IMR-90 (cell line): ENCODE data around the gene ATF5. TPM values are rescaled to one million over a fixed set of nuclear protein-coding genes. Genes with fewer than 3 reads are reported as not detected.
A peak's percentile ranks its signal among the peaks of the same experiment; 100 is the strongest.

Experiments used
- ATAC-seq: fragments of 200-7000 bp; cut with Tn5 transposase; 2 replicates; pipeline ENCODE4 v1.9.1; 2020; ENCODE audit warnings: low read depth, mild to moderate bottlenecking, moderate library complexity
- BruUV-seq: library from RNA; stranded (reverse); fragments of 400-500 nt; replicated peaks from 2 replicates; lab custom pipeline; 2021; lab: Mats Ljungman, UMichigan
- CTCF ChIA-PET: fragments of 300-600 bp; formaldehyde crosslinking; extraction: SDS; loops from one replicate; lab custom pipeline; 2021; ENCODE audit warnings: antibody characterized with exemption; lab: Yijun Ruan, JAX
- POLR2A ChIA-PET: fragments of 300-600 bp; sonication (Branson Sonifier 250); formaldehyde crosslinking; loops from one replicate; lab custom pipeline; 2022; ENCODE audit warnings: antibody characterized with exemption; ENCODE audit not compliant: unreplicated experiment; lab: Charles Lee
- DNase-seq: peaks from one replicate; pipeline ENCODE4 v3.0.0; 2013
- H2AFZ ChIP-seq: replicated peaks from 2 replicates; pipeline ENCODE3; 2013; ENCODE audit warnings: low read length, mild to moderate bottlenecking; ENCODE audit not compliant: poor library complexity
- H2AK5ac ChIP-seq: 2 replicates; pipeline ENCODE4 v1.6.1; 2013; ENCODE audit warnings: low read depth, low read length, inconsistent platforms
- H2AK9ac ChIP-seq: replicated peaks from 2 replicates; pipeline ENCODE3; 2013; ENCODE audit warnings: mild to moderate bottlenecking, low read depth, low read length, moderate library complexity; ENCODE audit not compliant: poor library complexity
- H2BK120ac ChIP-seq: 2 replicates; pipeline ENCODE4 v1.6.1; 2013; ENCODE audit warnings: low read depth, low read length, inconsistent platforms
- H2BK15ac ChIP-seq: 3 replicates; pipeline ENCODE4 v1.6.1; 2013; ENCODE audit warnings: low read depth, low read length, inconsistent platforms
- H2BK20ac ChIP-seq: 2 replicates; pipeline ENCODE4 v1.6.1; 2013; ENCODE audit warnings: low read depth, mild to moderate bottlenecking, inconsistent platforms, low read length, moderate library complexity
- H2BK5ac ChIP-seq: 2 replicates; pipeline ENCODE4 v1.6.1; 2013; ENCODE audit warnings: mild to moderate bottlenecking, low read depth, low read length, inconsistent platforms; ENCODE audit not compliant: poor library complexity, severe bottlenecking
- H3K14ac ChIP-seq: replicated peaks from 2 replicates; pipeline ENCODE4 v1.6.1; 2013; ENCODE audit warnings: low read depth, low read length, inconsistent platforms
- H3K18ac ChIP-seq: 2 replicates; pipeline ENCODE4 v1.6.1; 2013; ENCODE audit warnings: low read depth, low read length, control low read depth
- H3K23ac ChIP-seq: 2 replicates; pipeline ENCODE4 v1.6.1; 2013; ENCODE audit warnings: low read depth, low read length, inconsistent platforms
- H3K27ac ChIP-seq: 2 replicates; pipeline ENCODE4 v1.5.1; 2013; ENCODE audit warnings: mild to moderate bottlenecking, control low read depth, low read length; ENCODE audit not compliant: insufficient read depth
- H3K27me3 ChIP-seq: 2 replicates; pipeline ENCODE4 v1.6.1; 2013; ENCODE audit warnings: low read length; ENCODE audit not compliant: control insufficient read depth, insufficient read depth
- H3K36me3 ChIP-seq: 2 replicates; pipeline ENCODE4 v1.6.1; 2013; ENCODE audit warnings: low read length, mixed read lengths; ENCODE audit not compliant: control insufficient read depth, insufficient read depth
- H3K4ac ChIP-seq: 2 replicates; pipeline ENCODE4 v1.6.1; 2013; ENCODE audit warnings: low read depth, low read length, inconsistent platforms
- H3K4me1 ChIP-seq: 2 replicates; pipeline ENCODE4 v1.6.1; 2013; ENCODE audit warnings: low read length, mixed read lengths; ENCODE audit not compliant: control insufficient read depth, insufficient read depth
- H3K4me2 ChIP-seq: 2 replicates; pipeline ENCODE4 v1.6.1; 2013; ENCODE audit warnings: low read depth, mild to moderate bottlenecking, control low read depth, low read length, moderate library complexity
- H3K4me3 ChIP-seq: 2 replicates; pipeline ENCODE4 v1.5.1; 2013; ENCODE audit warnings: low read depth, mild to moderate bottlenecking, control low read depth, low read length, moderate library complexity; ENCODE audit not compliant: insufficient read depth
- H3K56ac ChIP-seq: 2 replicates; pipeline ENCODE4 v1.6.1; 2013; ENCODE audit warnings: low read length, inconsistent platforms; ENCODE audit not compliant: insufficient read depth; ENCODE audit errors: extremely low read depth
- H3K79me1 ChIP-seq, 2 experiments: 2 replicates each; pipeline ENCODE4 v1.6.1; 2013; ENCODE audit warnings: low read length in 2 of 2, inconsistent platforms in 1 of 2, low read depth in 1 of 2
- H3K9ac ChIP-seq: 2 replicates; pipeline ENCODE4 v1.6.1; 2013; ENCODE audit warnings: low read depth, low read length, control low read depth
- H3K9me1 ChIP-seq: 2 replicates; pipeline ENCODE4 v1.6.1; 2013; ENCODE audit warnings: low read length, inconsistent platforms; ENCODE audit not compliant: insufficient read depth
- H3K9me3 ChIP-seq: 2 replicates; pipeline ENCODE4 v1.6.1; 2013; ENCODE audit warnings: low read length; ENCODE audit not compliant: control insufficient read depth, insufficient read depth
- H4K20me1 ChIP-seq: 2 replicates; pipeline ENCODE4 v1.6.1; 2013; ENCODE audit warnings: low read length, inconsistent platforms; ENCODE audit not compliant: insufficient read depth
- H4K5ac ChIP-seq: 2 replicates; pipeline ENCODE4 v1.6.1; 2013; ENCODE audit warnings: mild to moderate bottlenecking, low read depth, low read length, control low read depth
- H4K8ac ChIP-seq, 2 experiments: 2 replicates each; pipeline ENCODE4 v1.6.1; 2013; ENCODE audit warnings: low read depth in 2 of 2, low read length in 2 of 2, control low read depth in 1 of 2, inconsistent platforms in 1 of 2
- H4K91ac ChIP-seq: 2 replicates; pipeline ENCODE4 v1.6.1; 2013; ENCODE audit warnings: low read depth, low read length, inconsistent platforms; ENCODE audit not compliant: insufficient read depth
- FOS ChIP-seq: fragments of 150-350 bp; IDR thresholded peaks from 2 replicates; pipeline ENCODE4 v1.6.1; 2016; ENCODE audit warnings: low read depth, low read length
- POLR2A ChIP-seq: IDR thresholded peaks from 2 replicates; pipeline ENCODE4 v1.6.1; 2012; ENCODE audit warnings: mild to moderate bottlenecking, low read depth, low read length
- RCOR1 ChIP-seq: IDR thresholded peaks from 2 replicates; pipeline ENCODE4 v1.6.1; 2012; ENCODE audit warnings: mild to moderate bottlenecking, low read length, improper control_type of control experiment; ENCODE audit not compliant: insufficient replicate concordance
- RFX5 ChIP-seq: IDR thresholded peaks from 2 replicates; pipeline ENCODE4 v1.8.0; 2012; ENCODE audit warnings: low read depth, mild to moderate bottlenecking, low read length, moderate library complexity
- WGBS, 2 experiments: methylation state at CpG; one replicate each; pipeline versions ENCODE4 v1.1.5 to v1.1.7; 2013; ENCODE audit warnings: missing lambda C conversion rate in 2 of 2; ENCODE audit not compliant: insufficient read length in 1 of 2; ENCODE audit errors: extremely low coverage in 2 of 2; 5-methylcytosine and 5-hydroxymethylcytosine counted together
- dilution Hi-C: fragments of 300-500 bp; cut with HindIII; formaldehyde crosslinking; loops from one replicate; pipeline ENCODE4 v1.14.3; 2018; ENCODE audit warnings: low sequenced_read_pairs; ENCODE audit not compliant: unreplicated experiment
- in situ Hi-C: fragments of 300-500 bp; cut with MboI; formaldehyde crosslinking; loops from 3 replicates; pipeline ENCODE4 v1.14.3; 2019; ENCODE audit warnings: low sequenced_read_pairs, inconsistent platforms, mixed read lengths
- intact Hi-C: fragments of 100-400 bp; cut with micrococcal nuclease; formaldehyde crosslinking; loops from 2 replicates; pipeline ENCODE4 v1.10.0; 2022
- polyA plus RNA-seq, 3 experiments: library from polyadenylated mRNA; depleted of rRNA; stranded (reverse); fragments of >200 nt; gene quantifications; 2 replicates each; pipeline ENCODE4 v1.2.3, GENCODE V29; 2012; ENCODE audit warnings: low replicate concordance in 1 of 3
- total RNA-seq: library from RNA; depleted of rRNA; stranded (reverse); fragments of >200 nt; gene quantifications from 2 replicates; pipeline ENCODE4 v1.2.3, GENCODE V29; 2012

Gene ATF5
- total and polyA plus RNA-seq, 2 of the 4 experiments (the other 2 are of a cell fraction): 2.7 to 15.7 TPM

GRCh38 chr19:49892716-49893115 lies 36.3 kb upstream of the ATF5 start:
- Histone ChIP-seq H3K18ac (no peak overlapping the region), H3K9me1 (no peaks in the 10 kb centered on the region), H2BK120ac (no peak overlapping the region), H2BK15ac (no peak overlapping the region), H3K27me3 (peaks cover 8% of the 10 kb centered on the region; the same call in 1 of the 2 replicates), H2AK9ac (peak overlapping the region; percentile 42), H3K56ac (no peak overlapping the region), H3K4me2 (no peak overlapping the region), H3K9ac (no peak overlapping the region), H4K8ac (no peak overlapping the region), H2AK5ac (no peak overlapping the region), H3K27ac (no peak overlapping the region), H3K14ac (no peak overlapping the region), H3K23ac (no peak overlapping the region), H3K4me1 (peaks cover 10% of the 10 kb centered on the region), H2AFZ (peak overlapping the region; percentile 63), H4K91ac (no peak overlapping the region), H4K5ac (no peak overlapping the region), H3K36me3 (peaks cover 2% of the 10 kb centered on the region; the same call in 1 of the 2 replicates), H3K4me3 (no peak overlapping the region), H4K20me1 (no peaks in the 10 kb centered on the region), H3K4ac (no peak overlapping the region), H2BK5ac (no peak overlapping the region), H3K9me3 (no peaks in the 10 kb centered on the region), H3K79me1 (no peaks in the 10 kb centered on the region), H2BK20ac (no peak overlapping the region)
- dilution Hi-C loops (no loop called here), intact Hi-C loops (no loop called here), in situ Hi-C loops (no loop called here)
- POLR2A ChIA-PET: no interaction called here
- no TSS peak for BruUV-seq
- no peak for DNase-seq
- ATAC-seq: no peak
- WGBS, 2 experiments: no CpG with 5 or more reads among the region's 1 CpG
- TF ChIP-seq RFX5: no peak
- TF ChIP-seq FOS: no peak
- no peak for TF ChIP-seq RCOR1
- no peak for TF ChIP-seq POLR2A
- CTCF ChIA-PET: no interaction called here
